ENCODE measurements around the gene LHX4. TPM values are rescaled to one million over a fixed set of nuclear protein-coding genes. Genes with fewer than 3 reads are reported as not detected.

LHX4 gene
- total RNA-seq, 1 donor from 2014 or later = 0.36 TPM

DNA sequence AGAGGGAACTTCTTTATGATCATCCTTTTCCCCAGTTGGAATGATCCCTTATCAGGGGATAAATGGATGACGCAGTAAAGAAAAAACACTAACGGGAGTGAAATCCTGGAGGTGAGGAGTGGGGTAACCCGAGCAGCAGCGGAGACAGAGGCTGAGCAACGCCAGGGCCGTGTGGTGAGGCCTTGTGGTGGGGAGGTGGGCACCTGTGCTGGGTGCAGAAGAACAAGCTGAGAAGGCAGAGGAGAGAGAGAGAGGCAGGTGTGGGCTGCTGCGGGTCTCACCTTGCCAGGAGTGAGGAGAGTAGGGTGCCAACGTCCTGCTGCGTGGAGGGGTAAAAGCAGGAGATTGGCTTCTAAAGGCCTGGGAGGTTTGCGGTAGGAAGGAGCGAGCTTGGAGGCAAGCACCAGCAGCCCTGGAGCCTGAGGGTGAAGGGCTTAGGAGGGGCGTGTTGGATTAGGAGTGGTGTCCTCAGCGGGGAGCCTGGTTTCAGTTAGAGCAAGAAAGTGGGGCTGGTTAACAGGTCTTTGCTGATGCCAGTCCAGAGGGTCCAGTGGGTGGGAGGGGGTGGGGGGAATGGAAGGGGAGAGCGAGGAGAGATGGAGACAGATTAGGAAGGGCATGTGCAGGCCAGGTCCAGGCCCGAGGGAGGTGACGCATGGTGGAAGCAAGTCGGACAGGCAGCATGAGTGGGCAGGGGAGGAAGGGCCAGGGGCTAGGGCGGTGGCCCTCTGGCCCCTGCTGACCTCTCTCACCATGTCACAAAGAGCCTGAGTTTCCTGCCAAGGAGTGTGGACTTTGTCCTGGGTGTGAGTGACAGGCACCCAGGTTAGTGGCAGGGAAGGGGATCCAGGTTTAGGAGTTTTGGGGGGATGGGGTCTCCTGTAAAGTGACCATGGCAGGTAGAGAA, 36.7 kb upstream of the LHX4 start:
- Histone ChIP-seq H3K36me3 (ENCODE audit: insufficient read depth, low read length) (peaks cover 20% of the 10 kb centered on the region), H3K27me3 (ENCODE audit: insufficient read depth, low read length) (no peaks in the 10 kb centered on the region), H3K4me3 (ENCODE audit: insufficient read depth, low read depth, low read length) (no peak overlapping the region), H3K4me1 (ENCODE audit: insufficient read depth, low read length) (no peaks in the 10 kb centered on the region), H3K79me2 (ENCODE audit: insufficient read depth, low read length) (no peaks in the 10 kb centered on the region), H4K20me1 (ENCODE audit: insufficient read depth, low read length) (peaks cover 6% of the 10 kb centered on the region), H3K9ac (ENCODE audit: low read length) (no peak overlapping the region), H3K27ac (ENCODE audit: low read depth, low read length) (no peak overlapping the region), H3K9me3 (ENCODE audit: insufficient read depth, low read depth, low read length) (no peaks in the 10 kb centered on the region), H2AFZ (ENCODE audit: low read depth, low read length) (no peak overlapping the region), H3K4me2 (ENCODE audit: low read length) (no peak overlapping the region)
- Mint-ChIP-seq H3K4me3 (ENCODE audit: unreplicated experiment) (no peak overlapping the region), H3K27ac (ENCODE audit: unreplicated experiment) (no peak overlapping the region), H3K27me3 (ENCODE audit: low read depth, unreplicated experiment) (peaks cover 18% of the 10 kb centered on the region), H3K36me3 (ENCODE audit: low read depth, unreplicated experiment) (peaks cover 47% of the 10 kb centered on the region), H3K4me1 (ENCODE audit: low read depth, unreplicated experiment) (no peaks in the 10 kb centered on the region), H3K9me3 (ENCODE audit: unreplicated experiment) (peaks cover 2% of the 10 kb centered on the region)
- FAIRE-seq (no peak), DNase-seq (ENCODE audit: low read depth) (no peak)
- TF ChIP-seq EZH2 (IDR thresholded peaks at IDR 0.05; ENCODE audit: insufficient read depth, low read length) = no peak

DNA sequence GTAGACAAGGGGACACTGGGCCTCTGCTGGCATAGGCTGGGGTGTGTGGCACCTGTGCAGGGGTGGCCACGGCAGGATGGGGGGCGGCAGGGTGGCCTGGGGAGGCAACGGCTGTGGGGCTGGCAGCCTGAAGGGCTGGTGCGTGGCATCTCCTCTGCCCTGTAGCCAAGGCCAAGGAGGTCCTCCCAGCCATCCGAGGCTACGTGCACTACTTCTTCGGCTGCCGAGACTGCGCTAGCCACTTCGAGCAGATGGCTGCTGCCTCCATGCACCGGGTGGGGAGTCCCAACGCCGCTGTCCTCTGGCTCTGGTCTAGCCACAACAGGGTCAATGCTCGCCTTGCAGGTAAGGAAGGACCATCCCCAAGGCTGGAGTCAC, 36.0 kb upstream of the LHX4 start:
- no peaks in the 10 kb centered on the region for H3K4me1 ChIP-seq (ENCODE audit: insufficient read depth, low read length)
- TF ChIP-seq, protein P1, sequence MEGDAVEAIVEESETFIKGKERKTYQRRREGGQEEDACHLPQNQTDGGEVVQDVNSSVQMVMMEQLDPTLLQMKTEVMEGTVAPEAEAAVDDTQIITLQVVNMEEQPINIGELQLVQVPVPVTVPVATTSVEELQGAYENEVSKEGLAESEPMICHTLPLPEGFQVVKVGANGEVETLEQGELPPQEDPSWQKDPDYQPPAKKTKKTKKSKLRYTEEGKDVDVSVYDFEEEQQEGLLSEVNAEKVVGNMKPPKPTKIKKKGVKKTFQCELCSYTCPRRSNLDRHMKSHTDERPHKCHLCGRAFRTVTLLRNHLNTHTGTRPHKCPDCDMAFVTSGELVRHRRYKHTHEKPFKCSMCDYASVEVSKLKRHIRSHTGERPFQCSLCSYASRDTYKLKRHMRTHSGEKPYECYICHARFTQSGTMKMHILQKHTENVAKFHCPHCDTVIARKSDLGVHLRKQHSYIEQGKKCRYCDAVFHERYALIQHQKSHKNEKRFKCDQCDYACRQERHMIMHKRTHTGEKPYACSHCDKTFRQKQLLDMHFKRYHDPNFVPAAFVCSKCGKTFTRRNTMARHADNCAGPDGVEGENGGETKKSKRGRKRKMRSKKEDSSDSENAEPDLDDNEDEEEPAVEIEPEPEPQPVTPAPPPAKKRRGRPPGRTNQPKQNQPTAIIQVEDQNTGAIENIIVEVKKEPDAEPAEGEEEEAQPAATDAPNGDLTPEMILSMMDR (IDR thresholded peaks at IDR 0.05; ENCODE audit: insufficient read depth, low read depth, low read length) = no peak
- no peak for TF ChIP-seq EZH2 (IDR thresholded peaks at IDR 0.05; ENCODE audit: insufficient read depth, low read length)
- no peak overlapping the region for H3K4me2 ChIP-seq (ENCODE audit: low read length)
- H3K9me3 ChIP-seq (ENCODE audit: insufficient read depth, low read depth, low read length) = no peaks in the 10 kb centered on the region
- Mint-ChIP-seq H3K4me1 (ENCODE audit: low read depth, unreplicated experiment) (no peaks in the 10 kb centered on the region), H3K4me3 (ENCODE audit: unreplicated experiment) (no peak overlapping the region), H3K27ac (ENCODE audit: unreplicated experiment) (no peak overlapping the region), H3K9me3 (ENCODE audit: unreplicated experiment) (peaks cover 2% of the 10 kb centered on the region), H3K27me3 (ENCODE audit: low read depth, unreplicated experiment) (peaks cover 18% of the 10 kb centered on the region), H3K36me3 (ENCODE audit: low read depth, unreplicated experiment) (peaks cover 44% of the 10 kb centered on the region)
- no peak for FAIRE-seq
- no peak overlapping the region for H3K9ac ChIP-seq (ENCODE audit: low read length)
- H3K36me3 ChIP-seq (ENCODE audit: insufficient read depth, low read length) = peaks cover 15% of the 10 kb centered on the region
- H2AFZ ChIP-seq (ENCODE audit: low read depth, low read length) = no peak overlapping the region
- no peak overlapping the region for H3K4me3 ChIP-seq (ENCODE audit: insufficient read depth, low read depth, low read length)
- no peak for DNase-seq (ENCODE audit: low read depth)
- peaks cover under 1% of the 10 kb centered on the region for H4K20me1 ChIP-seq (ENCODE audit: insufficient read depth, low read length)
- H3K79me2 ChIP-seq (ENCODE audit: insufficient read depth, low read length) = no peaks in the 10 kb centered on the region
- no peaks in the 10 kb centered on the region for H3K27me3 ChIP-seq (ENCODE audit: insufficient read depth, low read length)
- H3K27ac ChIP-seq (ENCODE audit: low read depth, low read length) = no peak overlapping the region

DNA sequence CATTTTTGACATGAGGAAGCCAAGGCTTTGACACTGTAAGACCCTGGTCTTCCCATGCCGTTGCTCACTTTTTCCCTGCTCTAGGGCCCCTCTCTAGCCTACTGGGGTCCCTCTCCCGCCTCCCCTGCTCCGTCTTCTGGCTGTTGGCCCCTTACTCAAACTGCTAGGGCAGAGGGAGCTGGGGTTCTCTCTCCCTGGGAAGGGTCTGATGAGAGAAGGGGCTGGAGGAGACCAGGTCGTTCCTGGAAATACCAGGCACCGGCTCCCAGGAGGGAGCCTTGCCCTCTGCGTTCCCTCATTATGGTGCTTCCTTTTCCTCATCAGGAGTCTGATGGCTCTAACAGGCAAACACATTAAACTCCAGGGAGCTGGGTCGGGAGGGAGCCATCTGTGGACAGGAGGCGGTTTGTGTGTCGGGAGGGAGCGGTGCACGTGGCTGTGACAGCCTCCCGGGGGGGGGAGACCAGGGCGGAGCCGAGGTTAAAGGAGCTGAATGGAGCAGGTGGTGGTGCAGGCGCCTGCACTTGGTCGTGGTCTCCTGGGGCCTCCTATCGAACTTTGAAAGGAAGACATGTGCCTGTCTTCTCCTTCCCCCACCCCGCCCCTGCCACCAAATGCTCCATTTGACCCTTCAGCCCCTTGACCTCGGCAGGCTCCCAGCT, 35.4 kb upstream of the LHX4 start:
- no peaks in the 10 kb centered on the region for H3K9me3 ChIP-seq (ENCODE audit: insufficient read depth, low read depth, low read length)
- H3K27ac Mint-ChIP-seq (ENCODE audit: unreplicated experiment) = no peak overlapping the region
- H3K4me1 Mint-ChIP-seq (ENCODE audit: low read depth, unreplicated experiment) = no peaks in the 10 kb centered on the region
- peaks cover 2% of the 10 kb centered on the region for H3K9me3 Mint-ChIP-seq (ENCODE audit: unreplicated experiment)
- H3K4me3 ChIP-seq (ENCODE audit: insufficient read depth, low read depth, low read length) = no peak overlapping the region
- H4K20me1 ChIP-seq (ENCODE audit: insufficient read depth, low read length) = no peaks in the 10 kb centered on the region
- FAIRE-seq = no peak
- H3K4me2 ChIP-seq (ENCODE audit: low read length) = no peak overlapping the region
- H3K4me1 ChIP-seq (ENCODE audit: insufficient read depth, low read length) = no peaks in the 10 kb centered on the region
- H3K36me3 ChIP-seq (ENCODE audit: insufficient read depth, low read length) = peaks cover 12% of the 10 kb centered on the region
- H3K4me3 Mint-ChIP-seq (ENCODE audit: unreplicated experiment) = no peak overlapping the region
- H3K9ac ChIP-seq (ENCODE audit: low read length) = no peak overlapping the region
- H3K36me3 Mint-ChIP-seq (ENCODE audit: low read depth, unreplicated experiment) = peaks cover 41% of the 10 kb centered on the region
- no peaks in the 10 kb centered on the region for H3K27me3 ChIP-seq (ENCODE audit: insufficient read depth, low read length)
- DNase-seq (ENCODE audit: low read depth) = no peak
- H3K79me2 ChIP-seq (ENCODE audit: insufficient read depth, low read length) = no peaks in the 10 kb centered on the region
- peaks cover 18% of the 10 kb centered on the region for H3K27me3 Mint-ChIP-seq (ENCODE audit: low read depth, unreplicated experiment)
- H3K27ac ChIP-seq (ENCODE audit: low read depth, low read length) = no peak overlapping the region
- TF ChIP-seq EZH2 (IDR thresholded peaks at IDR 0.05; ENCODE audit: insufficient read depth, low read length) = no peak
- TF ChIP-seq, protein P1 (IDR thresholded peaks at IDR 0.05; ENCODE audit: insufficient read depth, low read depth, low read length) = no peak
- H2AFZ ChIP-seq (ENCODE audit: low read depth, low read length) = no peak overlapping the region

Data from astrocyte (in vitro differentiated cells and primary cell).